CD4-positive, alpha-beta T cell treated with Interleukin-10 for 1 hour (primary cell): Measurements from ENCODE around the gene TOMM40.
"Not testable (repeated sequence)": the region's sequence is repeated elsewhere in the genome, so short reads cannot be mapped to it uniquely, and the experiment has no call there.

Experiments
- DNase-seq: peaks from one replicate; pipeline ENCODE4 v3.0.0-alpha.2; 2020

The TOMM40 gene

DNA sequence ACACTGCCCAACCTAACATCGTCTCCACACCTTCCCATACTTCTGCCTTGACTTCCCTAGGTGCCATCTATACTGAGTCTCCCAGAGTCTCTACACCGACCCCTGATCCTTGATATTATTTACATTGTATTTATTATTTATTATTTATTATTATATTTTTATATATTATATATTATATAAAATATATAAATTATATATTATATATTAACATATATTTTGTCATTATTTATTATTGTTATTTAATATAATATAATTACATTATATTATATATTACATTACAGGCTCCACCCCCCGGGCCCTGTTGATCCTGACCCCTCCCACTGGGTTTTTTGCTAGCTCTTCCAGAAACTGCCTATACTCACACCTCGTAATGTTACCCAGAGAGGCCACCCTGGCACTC lies 18.4 kb upstream of the TOMM40 start:
- DNase-seq: no peak

DNA sequence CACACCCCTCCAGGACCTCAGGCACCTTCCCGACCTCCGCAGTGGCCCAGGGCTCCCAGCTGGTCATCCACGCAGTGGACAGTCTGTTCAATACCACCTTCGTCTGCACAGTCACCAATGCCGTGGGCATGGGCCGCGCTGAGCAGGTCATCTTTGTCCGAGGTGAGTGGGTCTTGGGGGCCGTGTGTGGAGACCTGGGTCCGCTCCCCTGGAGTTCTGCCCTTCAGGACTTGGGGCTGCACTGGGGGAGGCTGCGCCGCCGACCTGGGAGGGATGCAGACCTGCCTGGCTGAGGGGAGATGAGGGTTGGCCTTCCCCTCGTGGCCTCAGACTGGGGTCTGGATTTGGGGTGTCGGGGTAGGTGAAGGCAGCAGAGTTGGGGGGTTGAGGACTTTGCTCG lies 16.7 kb upstream of the TOMM40 start:
- DNase-seq: no peak

DNA sequence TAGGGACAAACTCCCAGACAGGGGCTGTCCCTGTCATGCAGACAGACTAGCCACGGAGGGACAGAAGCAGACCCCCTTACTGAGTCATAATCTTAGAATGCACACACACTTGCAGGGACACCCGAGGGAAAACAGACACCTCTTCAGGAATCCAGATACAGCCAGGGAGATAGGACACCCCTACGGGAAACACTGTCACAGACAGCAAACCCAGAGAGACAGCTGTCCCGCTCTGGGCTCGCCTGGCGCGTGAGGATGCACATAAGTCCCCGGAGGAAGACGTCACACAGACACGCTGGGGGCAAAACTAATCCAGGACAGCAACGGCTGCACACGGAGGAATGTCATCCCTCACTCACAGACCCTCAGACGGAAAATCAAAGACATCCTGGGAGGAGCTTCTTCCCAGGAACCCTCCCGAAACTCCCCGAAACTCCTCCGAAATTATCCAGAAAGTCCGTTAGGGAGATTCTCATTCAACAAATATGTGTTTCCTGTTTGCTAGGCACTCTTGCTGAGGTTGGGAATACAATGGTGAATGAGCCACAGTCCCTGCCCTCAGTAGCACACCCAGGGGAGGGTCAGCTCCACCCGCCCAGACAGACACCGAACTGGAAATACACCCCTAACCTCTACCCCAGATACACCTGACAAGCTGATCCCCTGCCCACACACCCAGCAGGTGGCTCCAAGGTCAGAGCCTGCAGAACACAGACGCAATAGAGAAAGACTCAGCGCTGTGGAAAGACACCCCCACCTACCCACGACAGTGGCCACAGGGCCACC lies 15.2 kb upstream of the TOMM40 start:
- no peak for DNase-seq

DNA sequence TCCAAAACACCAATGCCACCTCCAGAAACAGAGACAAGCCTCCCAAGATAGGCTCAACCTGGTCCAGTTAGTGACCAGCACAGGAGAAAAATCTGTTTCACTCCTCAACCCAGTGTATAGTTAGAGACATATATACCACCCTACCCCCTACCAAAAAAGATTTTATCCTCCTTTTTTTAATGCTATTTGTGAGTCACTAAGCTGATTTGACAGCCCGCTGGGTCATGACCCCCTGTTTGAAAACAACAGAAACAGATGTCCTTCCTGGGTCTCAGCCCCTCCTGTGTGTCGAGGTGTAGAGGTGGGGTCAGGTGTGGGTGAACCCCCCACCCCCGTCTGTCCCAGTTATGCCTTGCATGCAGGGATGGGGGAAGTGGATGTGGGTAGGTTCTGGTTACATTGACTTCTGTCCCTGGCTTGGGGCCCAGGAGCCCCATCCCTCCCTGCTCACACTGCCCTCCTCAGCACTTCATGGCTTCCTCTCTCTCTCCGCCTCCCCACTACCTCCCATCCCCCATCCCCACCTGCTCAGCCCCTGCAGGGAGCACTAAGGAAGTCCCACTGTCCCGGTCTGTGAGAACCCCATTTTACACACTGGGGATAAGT lies 14.0 kb upstream of the TOMM40 start:
- DNase-seq: no peak

DNA sequence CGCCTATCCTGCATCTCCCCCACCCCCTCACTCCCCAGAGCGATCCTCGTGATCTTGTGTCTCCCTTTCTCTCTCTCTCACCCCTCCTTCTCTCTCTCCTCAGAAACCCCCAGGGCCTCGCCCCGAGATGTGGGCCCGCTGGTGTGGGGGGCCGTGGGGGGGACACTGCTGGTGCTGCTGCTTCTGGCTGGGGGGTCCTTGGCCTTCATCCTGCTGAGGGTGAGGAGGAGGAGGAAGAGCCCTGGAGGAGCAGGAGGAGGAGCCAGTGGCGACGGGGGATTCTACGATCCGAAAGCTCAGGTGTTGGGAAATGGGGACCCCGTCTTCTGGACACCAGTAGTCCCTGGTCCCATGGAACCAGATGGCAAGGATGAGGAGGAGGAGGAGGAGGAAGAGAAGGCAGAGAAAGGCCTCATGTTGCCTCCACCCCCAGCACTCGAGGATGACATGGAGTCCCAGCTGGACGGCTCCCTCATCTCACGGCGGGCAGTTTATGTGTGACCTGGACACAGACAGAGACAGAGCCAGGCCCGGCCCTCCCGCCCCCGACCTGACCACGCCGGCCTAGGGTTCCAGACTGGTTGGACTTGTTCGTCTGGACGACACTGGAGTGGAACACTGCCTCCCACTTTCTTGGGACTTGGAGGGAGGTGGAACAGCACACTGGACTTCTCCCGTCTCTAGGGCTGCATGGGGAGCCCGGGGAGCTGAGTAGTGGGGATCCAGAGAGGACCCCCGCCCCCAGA lies 12.8 kb upstream of the TOMM40 start:
- DNase-seq: no peak

DNA sequence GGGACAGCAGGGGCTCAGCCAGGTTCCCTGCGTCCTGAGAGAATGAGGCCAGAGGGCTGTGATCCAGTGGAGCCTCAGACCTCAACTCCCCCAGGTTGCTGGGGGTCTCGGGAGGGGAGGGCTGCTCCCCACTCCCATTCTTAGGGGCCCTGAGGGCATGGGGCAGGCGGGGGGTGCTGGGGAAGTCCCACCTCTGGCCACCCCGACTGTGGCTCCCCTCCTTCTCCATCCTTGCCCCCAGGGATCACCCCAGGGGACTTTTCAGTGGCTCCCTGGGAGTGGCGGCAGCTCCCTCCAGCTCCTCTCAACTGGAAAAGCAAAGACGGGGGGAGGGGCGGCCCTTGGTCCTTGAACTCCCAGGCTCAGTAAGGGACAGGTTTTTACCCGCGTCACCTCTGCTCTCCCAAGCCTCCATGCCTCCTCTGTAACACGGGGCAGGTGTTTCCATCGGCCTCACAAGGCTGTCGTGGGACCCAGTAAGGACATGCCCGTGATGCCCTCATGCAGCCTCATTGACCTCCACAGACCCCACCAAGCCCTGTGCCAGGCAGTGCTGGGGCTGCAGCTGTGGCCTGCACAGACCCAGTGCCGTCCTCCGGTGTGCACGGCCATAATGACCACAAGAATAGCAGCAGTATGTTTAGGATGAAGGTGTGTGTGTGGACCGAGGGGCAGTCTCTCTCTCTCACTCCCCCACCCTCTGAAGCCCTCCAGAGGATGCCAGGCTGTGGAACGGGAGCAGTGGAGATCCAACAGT lies 11.6 kb upstream of the TOMM40 start:
- DNase-seq: no peak

DNA sequence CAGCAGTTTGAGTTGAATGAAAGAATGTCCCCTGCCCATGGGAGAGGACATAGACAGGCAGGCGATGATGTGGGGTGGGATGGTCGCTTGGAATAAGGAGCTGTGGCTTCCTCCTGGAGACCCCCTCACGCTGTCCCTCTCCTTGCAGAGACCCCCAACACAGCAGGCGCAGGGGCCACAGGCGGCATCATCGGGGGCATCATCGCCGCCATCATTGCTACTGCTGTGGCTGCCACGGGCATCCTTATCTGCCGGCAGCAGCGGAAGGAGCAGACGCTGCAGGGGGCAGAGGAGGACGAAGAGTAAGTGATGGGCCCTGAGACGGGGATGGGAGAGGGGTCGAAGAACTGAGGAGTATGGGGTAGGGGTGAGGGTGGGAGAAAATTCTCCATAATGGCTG lies 9.0 kb upstream of the TOMM40 start:
- no peak for DNase-seq

DNA sequence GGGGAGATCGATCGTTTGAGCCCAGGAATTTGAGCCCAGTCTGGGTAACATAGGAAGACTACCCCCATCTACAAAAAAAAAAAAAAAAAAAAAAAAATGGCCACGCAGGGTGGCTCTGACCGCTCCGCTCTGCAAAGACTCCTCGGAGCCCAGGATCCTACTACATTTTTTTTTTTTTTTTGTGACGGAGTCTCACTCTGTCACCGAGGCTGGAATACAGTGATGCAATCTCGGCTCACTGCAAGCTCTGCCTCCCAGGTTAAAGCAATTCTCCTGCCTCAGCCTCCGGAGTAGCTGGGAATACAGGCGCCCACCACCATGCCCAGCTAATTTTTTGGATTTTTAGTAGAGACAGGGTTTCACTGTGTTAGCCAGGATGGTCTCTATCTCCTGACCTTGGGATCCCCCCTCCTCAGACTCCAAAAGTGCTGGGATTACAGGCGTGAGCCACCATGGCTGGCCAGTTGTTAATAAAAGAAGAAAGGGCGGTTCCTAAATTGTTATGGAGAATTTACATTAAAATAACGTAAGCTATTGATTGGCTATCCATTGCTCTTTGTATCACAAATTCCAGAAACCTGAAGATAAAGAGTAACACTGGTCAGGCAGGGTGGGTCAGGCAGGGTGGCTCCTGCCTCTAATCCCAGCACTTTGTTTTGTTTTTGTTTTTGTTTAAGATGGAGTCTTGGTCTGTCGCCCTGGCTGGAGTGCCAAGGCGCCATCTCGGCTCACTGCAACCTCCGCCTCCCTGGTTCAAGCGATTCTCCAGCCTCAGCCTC lies 8.2 kb upstream of the TOMM40 start:
- DNase-seq: not testable (repeated sequence)

DNA sequence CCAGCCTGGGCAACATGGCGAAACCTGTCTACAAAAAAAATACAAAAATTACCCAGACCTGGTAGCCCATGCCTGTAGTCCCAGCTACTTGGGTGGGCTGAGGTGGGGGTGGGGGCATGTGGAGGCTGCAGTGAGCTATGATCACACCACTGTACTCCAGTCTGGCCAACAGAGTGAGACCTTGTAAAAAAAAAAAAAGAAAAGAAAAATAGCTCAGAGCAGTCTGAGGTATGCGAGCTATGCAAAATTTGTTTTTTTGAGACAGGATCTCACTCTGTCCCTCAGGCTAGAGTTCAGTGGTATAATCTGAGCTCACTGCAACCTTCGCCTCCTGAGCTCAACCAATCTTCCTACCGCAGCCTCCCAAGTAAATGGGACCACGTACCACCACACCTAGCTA lies 7.1 kb upstream of the TOMM40 start:
- DNase-seq: no peak

DNA sequence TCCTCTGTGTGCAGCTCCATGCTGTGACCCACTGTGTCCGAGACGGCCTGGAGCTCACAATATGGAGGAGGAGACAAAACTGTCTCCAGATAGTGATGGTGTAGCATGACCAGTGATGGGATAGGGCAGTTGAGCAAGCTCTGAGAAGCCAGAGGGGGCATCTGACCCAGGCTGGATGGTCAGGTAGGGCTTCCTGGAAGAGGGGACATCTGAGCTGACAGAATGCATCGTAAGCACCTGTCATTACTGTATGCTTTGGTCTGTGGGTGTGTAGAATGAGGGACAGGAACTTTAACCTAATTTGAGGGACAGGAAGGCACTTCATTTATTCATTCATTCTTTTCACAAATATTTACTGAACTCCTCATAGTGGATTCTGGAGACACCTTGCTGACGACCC lies 6.5 kb upstream of the TOMM40 start:
- DNase-seq: no peak

DNA sequence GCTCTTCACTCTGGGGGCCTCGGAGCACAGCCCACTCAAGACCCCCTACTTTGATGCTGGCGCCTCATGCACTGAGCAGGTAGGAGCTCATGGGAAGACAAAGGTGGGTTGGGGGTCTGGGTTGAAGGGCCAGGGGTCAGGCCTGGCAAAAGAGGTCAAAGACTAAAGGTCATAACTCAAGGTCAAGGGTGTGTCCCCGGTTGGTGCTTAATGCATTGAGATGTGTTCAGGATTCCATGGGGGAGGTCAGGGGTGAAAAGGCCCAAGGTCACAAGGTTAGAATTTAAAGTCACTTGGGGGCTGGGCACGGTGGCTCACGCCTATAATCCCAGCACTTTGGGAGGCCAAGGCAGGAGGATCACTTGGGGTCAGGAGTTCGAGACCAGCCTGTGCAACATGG lies 4.9 kb upstream of the TOMM40 start:
- no peak for DNase-seq

DNA sequence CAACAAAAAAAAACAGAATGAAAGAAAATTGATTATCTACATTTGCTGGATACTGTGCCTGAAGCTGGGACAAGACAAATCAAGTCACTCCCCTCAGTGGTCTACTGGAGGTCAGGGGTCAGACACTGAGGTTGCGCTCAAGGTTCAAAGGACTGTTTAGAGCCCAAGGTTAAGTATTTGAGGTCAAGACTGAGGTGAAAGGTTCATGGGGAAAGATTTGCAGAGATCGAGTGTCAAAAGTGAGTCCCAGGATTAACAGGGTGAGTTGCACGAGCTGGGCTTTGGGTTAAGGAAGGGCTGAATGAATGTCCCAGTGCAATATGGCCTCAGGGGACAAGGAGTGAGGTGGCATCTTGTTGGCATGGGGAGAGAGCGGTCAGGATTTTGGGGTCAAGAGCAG lies 3.4 kb upstream of the TOMM40 start:
- no peak for DNase-seq

DNA sequence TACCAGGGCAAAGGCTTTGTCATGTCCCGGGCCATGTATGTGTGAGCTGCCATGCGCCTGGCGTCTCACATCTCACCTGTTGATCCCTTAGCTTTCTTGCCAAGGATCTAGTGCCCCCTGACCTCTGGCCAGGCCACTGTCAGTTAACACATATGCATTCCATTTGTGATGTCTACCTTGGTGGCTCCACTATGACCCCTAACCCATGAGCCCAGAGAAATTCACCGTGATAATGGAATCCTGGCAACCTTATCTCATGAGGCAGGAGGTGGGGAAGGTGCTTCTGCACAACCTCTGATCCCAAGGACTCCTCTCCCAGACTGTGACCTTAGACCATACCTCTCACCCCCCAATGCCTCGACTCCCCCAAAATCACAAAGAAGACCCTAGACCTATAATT lies 2.7 kb upstream of the TOMM40 start:
- DNase-seq: not testable (repeated sequence)

DNA sequence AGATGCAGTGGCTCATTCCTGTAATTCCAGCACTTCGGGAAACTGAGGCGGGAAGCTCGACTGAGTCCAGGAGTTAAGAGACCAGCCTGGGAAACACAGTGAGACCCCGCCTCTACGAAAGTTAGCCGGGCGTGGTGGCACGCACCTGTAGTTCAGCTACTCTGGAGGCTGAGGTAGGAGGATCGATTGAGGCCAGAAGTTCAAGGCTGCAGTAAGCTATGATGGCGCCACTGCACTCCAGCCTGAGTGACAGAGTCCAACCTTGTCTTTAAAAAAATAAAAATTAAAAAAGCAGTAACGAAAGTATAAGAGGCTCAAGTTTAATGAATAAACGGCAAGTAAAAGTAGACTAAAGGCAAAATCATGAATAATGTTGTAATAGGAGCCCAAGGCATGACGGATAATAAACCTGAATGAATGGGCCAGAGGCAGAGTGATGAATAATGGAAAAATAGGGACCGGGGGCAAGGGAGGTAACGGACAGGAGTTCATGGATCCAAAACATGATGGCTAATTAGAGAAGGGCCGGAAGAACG lies 1.2 kb upstream of the TOMM40 start:
- DNase-seq: no peak

DNA sequence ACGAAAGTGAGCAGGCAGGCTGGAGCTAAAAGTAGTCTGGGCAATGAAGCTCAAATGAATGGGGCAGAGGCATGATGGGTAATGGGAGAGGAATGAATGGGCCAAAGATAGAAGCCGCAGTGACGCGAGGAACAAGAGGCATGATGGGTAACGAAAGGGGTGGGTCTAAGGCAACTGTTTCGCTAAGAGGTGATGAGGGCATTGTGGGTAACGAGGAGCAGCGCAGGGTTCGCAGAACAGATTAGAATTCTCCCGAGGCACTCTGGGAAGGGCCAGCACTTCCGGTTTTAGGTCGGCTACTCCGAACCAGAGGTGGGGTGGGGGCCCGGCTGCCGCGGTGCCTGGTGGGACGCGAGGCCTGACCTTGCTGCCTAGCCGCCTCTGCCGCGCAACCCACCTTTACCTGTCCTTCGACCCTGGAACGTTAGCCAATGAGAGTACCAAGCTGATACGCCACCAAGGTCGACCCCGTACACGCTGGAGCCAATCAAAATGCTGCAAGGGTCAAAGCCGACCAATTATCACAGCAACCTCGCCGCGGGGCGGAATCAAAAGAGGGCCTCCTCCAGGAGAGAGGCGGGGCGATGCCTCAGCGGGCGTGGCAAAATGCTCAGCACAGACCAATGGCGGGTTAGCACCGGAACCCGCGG lies 563 bp upstream of the TOMM40 start:
- peak; percentile 100 for DNase-seq

DNA sequence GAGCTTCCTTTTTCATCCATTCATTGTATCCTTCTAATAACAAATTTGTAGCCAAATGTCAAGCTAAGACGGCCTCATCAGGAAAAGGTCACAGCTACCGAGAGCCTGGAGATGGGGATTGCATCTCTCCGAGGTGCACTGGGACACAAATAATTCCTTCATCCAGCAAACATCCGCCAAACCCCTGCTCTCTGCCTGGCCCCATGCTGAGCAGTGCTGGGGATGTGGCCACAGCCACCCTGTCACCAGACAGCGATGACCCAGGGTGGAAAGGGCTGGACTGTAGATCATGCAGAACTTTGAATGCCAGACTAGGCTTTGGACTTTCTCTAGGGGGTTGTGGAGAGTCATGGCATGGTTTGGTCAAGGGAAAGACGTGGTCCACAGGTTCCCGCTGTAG lies 1.9 kb downstream of the TOMM40 start:
- DNase-seq: no peak

DNA sequence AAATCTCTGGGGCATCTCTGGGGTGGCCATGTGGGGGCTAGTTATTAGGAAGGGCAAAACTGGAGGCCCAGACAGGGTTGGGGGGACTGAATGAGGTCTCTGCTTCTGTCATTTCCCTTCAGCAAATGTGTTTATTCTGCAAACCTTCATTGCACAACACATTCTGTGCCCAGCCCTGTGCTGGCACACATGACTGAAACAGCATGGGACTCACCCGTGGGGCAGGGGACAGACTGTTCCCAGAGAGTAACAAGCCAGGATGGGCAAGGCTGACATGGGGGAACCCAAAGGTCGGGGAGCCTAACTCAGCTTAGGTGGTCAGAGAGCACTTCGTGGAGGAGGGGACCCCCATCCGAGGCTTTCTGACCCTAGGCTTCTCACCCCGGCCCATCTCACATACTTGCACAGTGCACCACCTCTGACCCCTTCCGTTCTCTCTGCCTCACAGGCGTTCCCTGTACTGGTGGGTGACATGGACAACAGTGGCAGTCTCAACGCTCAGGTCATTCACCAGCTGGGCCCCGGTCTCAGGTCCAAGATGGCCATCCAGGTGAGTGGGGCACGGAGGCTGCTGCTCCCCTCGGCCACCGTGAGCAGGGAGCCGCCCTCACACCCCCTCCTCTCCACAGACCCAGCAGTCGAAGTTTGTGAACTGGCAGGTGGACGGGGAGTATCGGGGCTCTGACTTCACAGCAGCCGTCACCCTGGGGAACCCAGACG lies 2.4 kb downstream of the TOMM40 start:
- DNase-seq: no peak

DNA sequence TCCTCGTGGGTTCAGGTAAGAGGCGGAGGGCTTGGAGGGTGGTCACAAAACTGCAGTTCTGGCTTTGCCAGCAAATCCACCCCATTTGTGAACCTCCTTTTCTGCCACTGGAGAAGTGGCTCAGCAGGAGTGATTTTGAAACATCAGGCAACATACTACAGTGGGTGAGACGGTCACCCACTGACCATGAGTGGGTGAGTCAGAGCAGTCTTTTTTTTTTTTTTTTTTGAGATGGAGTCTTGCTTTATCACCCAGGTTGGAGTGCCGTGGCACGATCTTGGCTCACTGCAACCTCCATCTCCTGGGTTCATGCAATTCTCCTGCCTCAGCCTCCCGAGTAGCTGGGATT lies 3.0 kb downstream of the TOMM40 start:
- no peak for DNase-seq

DNA sequence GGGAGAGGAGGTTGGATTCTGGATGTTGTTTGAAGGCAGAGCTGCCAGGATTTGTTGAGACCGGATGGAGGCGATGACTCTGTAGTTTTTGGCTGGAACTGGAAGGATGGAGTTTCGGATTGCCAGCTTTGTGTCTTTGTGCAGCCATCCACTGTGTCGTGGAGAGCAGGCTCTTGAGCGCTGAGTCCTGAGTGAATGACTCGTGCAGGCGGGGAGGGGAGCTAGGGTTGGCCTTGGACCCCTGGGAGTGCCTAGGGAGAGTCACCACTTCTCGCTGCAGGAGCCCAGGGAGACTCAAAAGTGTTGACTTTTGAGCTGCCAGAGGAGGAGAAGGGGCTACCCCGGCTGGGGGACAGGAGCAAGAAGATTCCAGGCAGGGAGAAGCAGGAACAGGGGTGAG lies 3.9 kb downstream of the TOMM40 start:
- no peak for DNase-seq

DNA sequence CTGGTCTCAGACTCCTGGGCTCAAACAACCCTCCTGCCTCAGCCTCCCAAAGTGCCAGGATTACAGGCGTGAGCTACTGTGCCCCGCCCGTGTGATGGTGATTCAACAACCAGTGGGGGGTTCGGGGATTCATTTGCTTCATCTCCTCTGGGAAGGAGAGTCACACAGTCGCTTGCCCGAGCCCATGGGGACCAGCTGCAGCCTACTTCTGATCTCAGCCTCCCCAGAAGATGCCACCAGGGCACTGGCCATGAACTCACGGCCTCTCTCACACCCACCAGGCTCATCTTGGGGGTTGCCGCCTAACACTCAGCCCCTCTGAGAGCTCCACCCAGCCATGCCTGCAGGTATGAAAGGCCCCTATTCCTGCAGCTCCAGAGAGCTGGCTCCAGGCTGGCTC lies 6.8 kb downstream of the TOMM40 start:
- no peak for DNase-seq
